GM20431 (cell line): ENCODE measurements around the gene TFAP2C.

Experiments
- in situ Hi-C: fragments of 300-500 bp; cut with MseI, MboI; formaldehyde crosslinking; loops from one replicate; pipeline ENCODE4 v1.15.0; 2020; ENCODE audit warnings: low sequenced_read_pairs; ENCODE audit not compliant: unreplicated experiment

TFAP2C gene

DNA sequence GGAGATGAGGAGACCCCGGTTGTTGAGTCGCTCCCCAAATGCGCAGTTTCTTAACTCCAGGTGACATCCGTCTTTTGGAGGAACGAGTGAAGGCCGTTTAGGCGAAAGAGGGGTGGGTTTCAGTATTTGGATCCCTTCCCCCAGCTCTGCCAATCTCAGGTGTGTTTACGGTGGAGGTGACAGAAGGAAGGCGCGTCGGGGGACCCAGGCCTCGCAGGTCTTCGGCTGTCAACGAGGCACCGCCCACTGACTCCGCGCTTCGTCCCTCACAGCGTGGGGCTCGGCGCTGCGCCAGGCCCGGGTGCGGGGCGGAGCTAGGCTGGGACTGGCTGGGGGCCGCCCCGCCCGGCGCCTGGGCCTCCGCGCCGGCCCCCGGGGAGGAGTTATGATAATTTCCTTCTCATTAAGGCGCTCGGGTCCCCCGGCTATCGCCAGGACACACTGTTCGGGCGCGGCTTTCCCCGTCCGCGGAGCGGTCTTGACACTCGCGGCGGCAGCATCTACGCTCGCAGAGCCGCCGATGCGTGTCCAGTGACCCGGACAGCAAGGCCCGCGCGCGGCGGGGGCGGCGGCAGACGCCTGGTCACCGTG is at the start of gene TFAP2C:
Gene TFAP2C, plus strand, starts transcription at position 434 of the 591 bp plus-strand sequence. CDS start 239 bp downstream, outside the sequence.
- in situ Hi-C loops = no loop called here

DNA sequence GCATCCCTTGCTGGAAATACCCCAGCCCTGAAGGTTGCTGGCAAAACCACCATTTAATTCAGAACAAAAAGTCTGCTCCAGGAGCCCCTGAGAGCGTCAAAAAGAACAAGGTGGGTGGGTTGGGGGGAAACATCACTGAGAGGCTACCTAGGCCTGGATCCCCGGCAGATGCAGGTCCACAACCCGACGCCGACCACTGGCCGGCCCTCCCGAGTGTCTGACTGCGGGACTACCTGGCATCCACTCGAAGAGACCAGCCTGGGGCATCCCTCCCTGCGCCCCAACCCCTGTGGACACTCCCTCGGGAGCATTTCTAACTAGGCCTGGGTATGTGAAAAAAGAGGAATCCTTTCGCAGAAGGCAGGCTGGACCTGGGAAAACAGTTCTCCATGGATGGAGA is 48.9 kb upstream of the TFAP2C start:
- in situ Hi-C loops = no loop called here

DNA sequence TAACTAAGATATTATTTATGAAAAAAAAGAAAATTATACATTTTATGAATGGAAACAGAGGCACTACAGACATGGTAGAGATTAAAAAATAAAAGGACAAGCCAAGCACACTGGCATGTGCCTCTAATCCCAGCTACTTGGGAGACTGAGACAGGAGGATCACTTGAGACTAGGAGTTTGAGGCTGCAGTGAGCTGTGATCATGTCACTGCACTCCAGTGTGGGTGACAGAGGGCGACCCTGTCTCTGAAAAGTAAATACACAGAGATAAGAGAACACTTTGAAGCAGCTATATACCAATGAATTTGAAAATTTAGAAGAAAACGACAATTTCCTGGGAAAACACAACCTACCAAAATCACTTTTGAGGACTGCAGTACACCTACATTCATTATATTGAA is 47.4 kb upstream of the TFAP2C start:
- in situ Hi-C loops = no loop called here

DNA sequence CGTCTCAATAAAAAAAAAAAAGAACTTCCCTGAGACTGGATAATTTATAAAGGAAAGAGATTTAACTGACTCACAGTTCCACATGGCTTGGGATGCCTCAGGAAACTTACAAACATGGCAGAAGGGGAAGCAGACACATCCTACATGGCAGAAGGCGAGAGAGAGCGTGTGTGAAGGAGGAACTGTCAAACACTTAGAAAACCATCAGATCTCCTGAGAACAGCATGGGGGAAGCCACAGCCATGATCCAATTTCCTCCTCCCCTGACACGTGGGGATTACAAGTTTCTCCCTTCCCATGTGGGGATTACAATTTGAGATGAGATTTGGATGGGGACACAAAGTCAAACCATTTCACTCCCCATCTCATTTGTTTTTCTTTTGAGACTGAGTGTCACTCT is 46.6 kb upstream of the TFAP2C start:
- in situ Hi-C loops = no loop called here

DNA sequence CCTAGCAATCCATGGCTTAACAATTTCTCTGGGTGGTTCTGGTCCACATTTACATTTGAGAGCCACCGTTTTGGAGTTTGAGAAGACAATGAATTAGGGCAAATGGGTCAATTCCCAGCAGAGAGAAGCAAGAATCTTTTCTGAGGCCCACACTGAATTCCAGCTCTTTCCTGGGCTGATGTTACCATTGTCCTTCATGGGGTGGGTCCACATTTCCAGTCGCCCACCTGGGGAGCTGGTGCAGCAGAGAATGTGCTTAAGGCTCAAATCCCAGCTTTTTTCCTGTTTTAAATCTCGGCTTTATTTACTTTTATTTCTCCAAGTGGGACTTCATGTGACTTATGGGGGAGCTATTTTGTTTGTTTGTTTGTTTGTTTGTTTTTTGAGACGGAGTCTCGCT is 44.2 kb upstream of the TFAP2C start:
- in situ Hi-C loops = no loop called here

DNA sequence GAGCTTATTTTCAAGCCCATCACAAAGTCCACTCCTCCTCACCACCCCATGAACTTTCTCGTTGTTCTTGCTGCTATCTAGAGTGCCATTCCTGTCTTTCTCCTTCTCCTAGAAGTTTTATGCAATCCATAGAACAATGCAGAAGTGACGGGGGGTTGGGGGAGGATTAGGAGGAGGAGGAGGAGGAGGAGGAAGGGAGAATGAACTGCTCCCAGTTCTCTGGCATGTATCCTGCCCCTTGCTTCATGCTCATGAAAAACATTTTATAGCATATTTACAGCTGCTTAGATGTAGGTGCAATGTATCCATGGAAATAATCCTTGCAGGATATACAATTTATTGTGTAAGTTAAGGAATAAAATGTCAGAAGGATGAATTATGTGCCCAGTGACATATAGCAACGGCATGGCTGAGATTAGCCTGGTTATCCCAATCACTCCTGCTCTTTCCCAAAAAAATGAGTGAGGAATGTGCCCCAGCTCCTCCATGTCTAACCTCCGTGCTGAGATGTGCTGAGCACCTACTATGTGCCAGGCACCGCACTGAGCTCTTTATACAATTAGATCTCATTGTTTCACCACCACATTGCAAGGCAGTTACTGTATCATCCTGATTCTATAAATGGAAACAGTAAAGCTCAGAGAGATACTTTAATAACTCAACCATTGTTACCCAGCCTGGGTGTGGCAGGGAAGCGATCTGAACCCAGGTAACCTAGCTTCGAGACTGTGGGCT is 41.6 kb upstream of the TFAP2C start:
- in situ Hi-C loops = no loop called here

DNA sequence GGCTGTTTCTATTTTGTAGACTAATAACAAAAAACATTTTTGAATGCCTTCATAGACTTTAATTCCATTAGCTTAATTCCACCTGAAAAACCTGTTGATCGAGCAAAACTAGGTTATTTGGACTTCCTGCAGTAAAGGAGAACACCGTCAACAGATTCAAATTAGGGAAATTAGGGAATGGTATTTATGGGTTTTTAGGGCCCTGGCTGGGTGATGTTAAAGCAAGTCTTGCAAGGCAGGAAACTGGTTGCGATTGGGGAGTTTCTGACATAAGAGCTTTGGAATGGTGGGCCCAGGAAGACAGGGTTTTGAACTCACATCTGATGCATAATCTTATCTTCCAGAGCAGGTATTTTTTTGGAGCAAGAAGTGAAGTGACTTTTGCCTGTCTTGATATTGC is 40.1 kb upstream of the TFAP2C start:
- in situ Hi-C loops = no loop called here

DNA sequence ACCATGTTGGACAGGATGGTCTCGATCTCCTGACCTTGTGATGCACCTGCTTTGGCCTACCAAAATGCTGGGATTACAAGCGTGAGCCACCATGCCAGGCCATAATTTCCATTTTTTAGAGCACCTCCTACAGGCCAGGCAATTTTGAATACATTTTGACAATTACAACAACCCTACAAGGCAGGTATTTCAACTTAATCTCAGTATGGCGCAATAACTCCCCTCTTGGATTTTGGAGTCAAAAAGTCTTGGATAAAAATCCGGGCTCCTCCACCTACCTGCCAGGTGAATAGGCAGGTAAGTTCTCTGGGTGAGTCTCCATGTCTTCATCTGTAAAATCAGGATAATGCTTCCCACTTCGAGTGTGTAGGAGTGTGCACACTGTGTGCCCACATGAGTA is 39.5 kb upstream of the TFAP2C start:
- in situ Hi-C loops = no loop called here

DNA sequence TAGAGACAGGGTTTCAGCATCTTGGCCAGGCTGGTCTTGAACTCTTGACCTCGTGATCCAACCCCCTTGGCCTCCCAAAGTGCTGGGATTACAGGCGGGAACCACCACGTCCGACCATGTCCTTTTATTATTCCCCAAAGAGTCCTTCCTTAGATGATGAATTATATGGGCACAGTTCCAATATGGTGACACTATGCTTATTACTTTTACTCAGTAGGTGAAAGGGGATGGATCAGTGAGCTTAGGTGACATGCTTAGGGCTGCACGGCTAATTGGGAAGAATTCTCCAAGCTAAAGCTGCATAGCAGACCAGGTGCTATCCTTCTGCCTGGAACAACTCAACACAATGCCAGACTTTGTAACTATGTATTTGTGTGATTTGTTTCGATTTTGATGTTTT is 38.2 kb upstream of the TFAP2C start:
- in situ Hi-C loops = no loop called here

DNA sequence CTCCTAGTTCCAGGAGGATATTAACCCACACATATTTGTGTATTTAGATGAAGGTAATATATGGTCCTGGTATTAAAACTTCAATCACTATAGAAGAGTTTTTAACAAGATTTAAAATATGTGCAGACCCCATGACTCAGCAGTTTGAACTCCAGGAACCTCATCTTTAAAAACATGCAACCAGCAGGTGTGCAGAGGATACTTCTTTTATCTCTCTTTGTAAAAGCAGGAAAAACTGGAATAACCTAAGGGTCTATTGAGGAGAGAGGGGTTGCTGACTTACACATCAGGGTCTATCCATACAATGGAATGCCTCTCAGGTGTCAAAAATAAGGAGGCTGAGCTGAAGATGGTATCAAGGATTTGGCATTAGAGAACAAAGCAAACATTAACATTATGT is 36.9 kb upstream of the TFAP2C start:
- in situ Hi-C loops = no loop called here

DNA sequence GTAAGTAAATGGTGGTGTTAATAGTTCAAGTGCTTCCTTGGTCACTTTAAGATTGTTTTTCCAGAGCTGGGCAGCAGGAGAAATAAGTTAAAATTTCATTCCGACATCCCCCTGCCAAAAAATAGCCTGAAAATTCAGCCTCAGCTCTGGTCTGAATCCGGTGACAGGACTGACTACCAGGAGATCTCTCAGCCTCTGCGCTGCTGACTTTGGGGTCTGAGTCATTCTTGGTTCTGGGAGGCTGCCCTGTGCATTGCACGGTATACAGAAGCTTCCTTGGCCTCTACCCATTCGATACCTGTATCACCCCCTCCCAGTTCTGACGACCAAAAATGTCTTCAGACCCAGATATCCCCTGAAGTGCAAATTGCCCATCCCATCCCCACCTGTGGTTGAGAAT is 36.3 kb upstream of the TFAP2C start:
- in situ Hi-C loops = no loop called here

DNA sequence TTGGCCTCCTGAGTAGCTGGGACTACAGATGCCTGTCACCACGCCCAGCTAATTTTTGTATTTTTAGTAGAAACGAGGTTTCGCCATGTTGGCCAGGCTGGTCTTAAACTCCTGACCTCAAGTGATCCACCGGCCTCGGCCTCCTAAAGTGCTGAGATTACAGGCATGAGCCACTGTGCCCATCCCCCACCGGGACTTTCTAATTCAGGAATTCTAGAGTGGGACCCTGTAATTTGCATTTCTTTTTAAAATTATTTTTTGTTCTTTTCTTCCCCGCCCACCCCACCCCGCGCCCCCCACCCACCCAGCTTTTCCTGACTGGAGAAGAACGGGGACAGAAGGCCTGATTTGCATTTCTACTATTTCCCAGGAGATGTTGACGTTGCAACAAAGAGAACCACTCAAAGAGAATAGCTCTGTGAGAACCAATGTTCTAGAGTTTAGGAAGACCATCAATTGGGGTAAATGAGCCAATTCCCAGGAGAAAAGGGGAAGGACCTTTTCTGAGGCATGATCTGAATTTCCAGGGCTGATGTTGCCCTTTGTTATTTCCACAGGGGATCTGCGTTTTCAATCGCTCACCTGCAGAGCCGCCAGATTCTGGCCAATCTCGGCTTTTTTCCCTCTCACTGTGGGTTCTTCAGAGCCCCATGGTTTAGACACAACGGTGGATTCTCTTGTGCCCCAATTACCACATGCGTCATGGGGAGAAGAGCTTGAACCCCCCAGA is 33.2 kb upstream of the TFAP2C start:
- in situ Hi-C loops = no loop called here

DNA sequence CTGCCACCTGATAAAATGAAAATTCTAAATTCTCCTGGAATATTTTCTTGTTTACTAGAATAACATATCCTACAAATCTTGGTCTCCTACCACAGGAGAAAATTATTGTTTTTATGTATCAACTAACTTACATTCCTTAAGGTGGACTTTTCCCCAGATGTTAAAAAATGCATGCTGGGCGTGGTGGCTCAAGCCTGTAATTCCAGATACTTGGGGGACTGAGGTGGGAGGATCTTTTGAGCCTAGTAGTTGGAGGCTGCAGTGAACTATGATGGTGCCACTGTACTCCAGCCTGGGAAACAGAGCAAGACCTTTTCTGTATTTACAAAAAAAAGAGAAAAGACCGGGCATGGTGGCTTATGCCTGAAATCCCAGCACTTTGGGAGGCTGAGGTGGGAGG is 27.9 kb upstream of the TFAP2C start:
- in situ Hi-C loops = no loop called here

DNA sequence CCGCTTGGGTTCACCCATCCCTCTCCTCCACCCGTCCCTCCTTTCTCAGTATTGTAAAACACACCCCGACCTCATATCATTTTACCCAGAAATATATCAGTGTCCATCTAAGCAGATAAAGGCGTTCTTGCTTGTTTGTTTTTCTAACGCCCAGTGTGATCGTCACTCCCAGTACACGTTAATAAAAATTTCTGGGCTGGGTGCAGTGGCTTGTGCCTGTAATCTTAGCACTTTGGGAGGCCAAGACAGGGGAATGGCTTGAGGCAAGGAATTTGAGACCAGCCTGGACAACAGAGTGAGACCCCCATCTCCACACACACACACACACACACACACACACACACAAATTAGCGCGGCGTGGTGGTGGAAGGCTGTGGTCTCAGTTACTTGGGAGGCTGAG is 24.4 kb upstream of the TFAP2C start:
- in situ Hi-C loops = no loop called here

DNA sequence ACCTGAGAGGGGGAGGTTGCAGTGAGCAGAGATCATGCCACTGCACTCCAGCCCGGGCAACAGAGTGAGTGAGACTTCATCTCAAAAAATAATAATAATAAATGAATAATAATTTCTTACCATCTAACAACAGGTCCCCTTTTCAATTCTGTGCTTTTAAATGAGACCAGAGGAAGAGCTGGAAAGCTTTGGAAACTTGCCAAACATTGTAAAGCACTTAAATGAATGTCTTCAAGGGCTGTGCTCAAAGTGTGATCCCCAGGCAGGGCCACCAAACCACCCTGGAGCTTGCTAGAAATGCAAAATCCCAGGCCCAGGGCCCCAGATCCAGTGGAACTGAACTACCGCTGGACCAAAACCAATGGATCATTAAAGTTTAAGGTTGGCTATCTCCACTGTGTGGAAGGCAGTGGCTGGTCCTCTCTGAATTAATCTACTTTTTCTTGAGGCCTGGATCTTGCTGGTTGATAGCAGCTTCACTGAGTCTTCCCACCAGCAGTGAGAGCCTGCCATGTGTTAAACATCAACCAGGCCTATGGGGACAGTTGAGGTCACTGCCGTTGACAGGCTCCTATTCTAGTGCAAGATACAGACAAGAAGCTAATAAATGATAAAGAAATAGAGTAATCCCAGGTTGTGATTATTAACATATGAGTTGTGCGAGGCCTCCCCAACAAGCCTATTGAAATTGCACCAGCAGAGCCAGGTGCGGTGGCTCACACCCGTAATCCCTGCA is 23.7 kb upstream of the TFAP2C start:
- in situ Hi-C loops = no loop called here

DNA sequence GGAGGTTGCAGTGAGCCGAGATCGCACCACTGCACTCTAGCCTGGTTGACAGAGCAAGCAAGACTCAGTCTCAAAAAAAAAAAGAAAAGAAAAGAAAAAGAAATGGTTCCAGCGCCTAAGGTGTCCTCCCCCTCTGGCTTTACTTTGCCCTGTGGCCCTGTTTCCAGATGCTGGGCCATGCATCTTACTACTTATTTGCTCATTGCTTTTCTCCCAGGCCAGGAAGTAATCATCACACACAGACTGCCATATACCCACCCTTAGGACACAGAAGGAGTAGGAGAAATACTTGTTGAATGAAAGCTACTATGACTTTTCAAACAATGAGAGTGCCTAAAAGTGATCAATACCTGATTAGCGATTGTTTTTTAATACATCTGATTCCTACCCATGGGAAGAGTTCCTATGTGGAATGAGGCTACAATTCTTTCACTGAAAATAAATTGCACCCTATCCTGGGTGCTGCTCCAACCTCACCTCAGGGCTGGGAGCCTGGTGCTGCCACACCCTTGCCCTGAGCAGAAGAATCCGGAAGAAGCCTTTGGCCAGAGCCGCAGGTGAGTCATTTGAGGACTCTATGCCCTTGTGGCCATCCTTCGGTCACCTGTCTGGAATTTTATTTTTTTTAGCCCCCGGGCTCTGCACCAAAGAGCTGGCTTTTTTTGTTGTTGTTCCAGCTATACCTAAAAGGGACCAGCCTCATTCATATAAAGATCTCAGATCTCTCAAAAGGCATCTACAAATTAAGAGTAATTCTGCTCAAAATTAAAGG is 22.7 kb upstream of the TFAP2C start:
- in situ Hi-C loops = no loop called here

DNA sequence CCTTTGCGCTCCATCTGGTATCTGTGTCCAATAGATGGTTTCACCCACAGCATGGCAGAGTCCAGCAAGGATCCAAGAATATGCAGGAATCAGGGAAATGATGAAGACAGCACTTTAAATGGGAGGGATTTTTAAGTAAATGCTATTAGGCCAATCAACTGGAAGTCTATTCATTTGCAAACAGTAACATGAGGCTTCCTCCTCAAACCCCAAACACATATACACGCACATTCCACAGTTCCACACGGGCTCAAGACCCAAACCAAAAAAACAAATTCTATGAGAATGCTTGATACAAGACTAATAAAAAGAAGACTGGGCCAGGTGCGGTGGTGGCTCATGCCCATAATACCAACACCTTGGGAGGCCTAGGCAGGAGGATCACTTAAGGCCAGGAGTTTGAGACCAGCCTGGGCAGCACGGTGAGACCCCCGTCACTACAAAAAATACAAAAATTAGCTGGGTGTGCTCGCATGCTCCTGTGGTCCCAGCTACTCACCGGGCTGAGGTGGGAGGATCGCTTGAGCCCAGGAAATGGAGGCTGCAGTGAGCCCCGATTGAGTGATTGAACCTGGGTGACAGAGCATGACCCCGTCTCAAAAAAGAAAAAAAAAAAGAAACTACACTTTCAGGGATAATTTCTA is 21.9 kb upstream of the TFAP2C start:
- in situ Hi-C loops = no loop called here

DNA sequence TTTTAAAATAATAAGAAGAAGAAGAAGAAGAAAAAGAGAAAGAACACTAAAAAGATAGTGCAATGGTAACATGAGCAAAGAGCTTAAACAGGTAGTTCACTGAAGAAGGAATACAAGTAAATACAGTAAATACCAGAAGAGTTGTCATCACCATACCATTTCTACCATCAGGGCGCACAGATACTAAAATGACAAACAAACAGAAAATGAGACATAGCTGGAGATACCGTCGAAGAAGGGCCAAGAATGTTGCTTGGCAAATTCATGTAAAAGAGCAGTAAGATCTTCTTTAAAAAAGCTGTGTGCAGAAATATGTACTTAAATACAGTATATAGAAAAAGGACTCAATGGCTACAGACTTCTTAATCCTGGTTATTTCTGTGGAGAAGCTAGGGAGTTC is 20.7 kb upstream of the TFAP2C start:
- in situ Hi-C loops = no loop called here

DNA sequence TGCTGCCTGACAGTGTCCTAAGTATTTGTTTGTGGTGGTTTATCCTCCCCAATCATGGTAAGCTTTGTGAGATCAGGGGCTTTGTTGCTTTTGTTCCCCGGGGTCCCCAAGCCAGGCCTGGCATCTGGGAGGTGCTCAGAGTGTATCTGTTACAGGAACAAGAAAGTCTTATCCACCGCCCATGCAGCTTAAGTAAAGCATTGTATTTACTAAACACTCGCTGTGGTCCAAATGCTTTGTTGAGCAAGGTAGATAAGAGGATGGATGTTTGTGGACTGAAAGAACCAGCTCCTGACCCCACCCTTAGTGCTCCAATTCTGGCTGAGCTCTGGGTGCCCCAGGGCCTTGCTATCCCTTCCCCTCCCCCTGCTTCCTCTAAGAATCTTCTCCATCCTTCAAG is 19.8 kb upstream of the TFAP2C start:
- in situ Hi-C loops = no loop called here

DNA sequence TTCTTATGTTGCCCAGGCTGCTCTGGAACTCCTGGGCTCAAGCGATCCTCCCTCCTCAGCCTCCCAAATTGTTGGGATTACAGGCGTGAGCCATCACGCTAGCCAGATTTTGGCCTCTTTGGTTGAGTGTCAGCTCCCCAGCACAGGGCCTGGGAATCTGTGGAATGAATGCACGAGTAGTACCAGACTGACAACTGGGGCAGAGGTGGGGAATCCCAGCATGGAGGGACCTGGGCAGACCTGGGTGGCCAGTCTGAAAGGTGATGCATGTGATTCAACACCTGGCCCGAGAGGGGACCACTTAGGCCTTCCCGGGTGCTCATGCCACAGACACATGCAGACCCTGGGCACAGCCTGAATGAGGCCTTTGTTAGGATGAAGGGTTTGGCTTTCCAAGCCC is 19.0 kb upstream of the TFAP2C start:
- in situ Hi-C loops = no loop called here
